ELR (cell line): ENCODE measurements around the gene SPEM3.
A peak's percentile ranks its signal among the peaks of the same experiment; 100 is the strongest.

Experiments used
- DNase-seq: peaks from one replicate; pipeline ENCODE4 v3.0.0-alpha.2; 2015; ENCODE audit warnings: low read depth

The SPEM3 gene

GRCh38 chr17:7421186-7421585 is 7.5 kb upstream of the SPEM3 start:
- DNase-seq: no peak

GRCh38 chr17:7423679-7424078 is 5.0 kb upstream of the SPEM3 start:
- DNase-seq: no peak

- no peak for DNase-seq
Observed at GRCh38 chr17:7425316-7425715, 3.3 kb upstream of the SPEM3 start, which contains the start of gene SPEM2. TSS of gene SPEM2 (plus strand) at chr17:7425616. CDS start at chr17:7425689, 73 bp downstream.

- no peak for DNase-seq
Observed at GRCh38 chr17:7425756-7426155, 2.9 kb upstream of the SPEM3 start.

- no peak for DNase-seq
Observed at GRCh38 chr17:7426203-7426863, 2.3 kb upstream of the SPEM3 start.

- no peak for DNase-seq
Observed at GRCh38 chr17:7426896-7427489, 1.7 kb upstream of the SPEM3 start.

GRCh38 chr17:7427549-7427948 is 1.1 kb upstream of the SPEM3 start:
- DNase-seq: no peak

GRCh38 chr17:7429722-7430121 is 1.1 kb downstream of the SPEM3 start:
- no peak for DNase-seq

GRCh38 chr17:7431231-7431630 is 2.6 kb downstream of the SPEM3 start:
- DNase-seq: no peak

GRCh38 chr17:7432296-7432695 is 3.6 kb downstream of the SPEM3 start:
- DNase-seq: no peak

- DNase-seq: peak; percentile 47
Observed at GRCh38 chr17:7435676-7436555, 7.3 kb downstream of the SPEM3 start.

- peak; percentile 85 for DNase-seq
Observed at GRCh38 chr17:7436556-7437368, 8.1 kb downstream of the SPEM3 start.

- no peak for DNase-seq
Observed at GRCh38 chr17:7437369-7437863, 8.8 kb downstream of the SPEM3 start.

GRCh38 chr17:7437950-7438614 is 9.4 kb downstream of the SPEM3 start:
- no peak for DNase-seq

GRCh38 chr17:7438656-7439460 is 10.2 kb downstream of the SPEM3 start:
- DNase-seq: no peak

- DNase-seq: no peak
Observed at GRCh38 chr17:7439462-7440112, 10.9 kb downstream of the SPEM3 start, which contains the start of gene FGF11. TSS of gene FGF11 (plus strand) at chr17:7439512. CDS start at chr17:7439621, 109 bp downstream.

- DNase-seq: peak; percentile 35
Observed at GRCh38 chr17:7440113-7440833, 11.6 kb downstream of the SPEM3 start.

- peak; percentile 35 for DNase-seq
Observed at GRCh38 chr17:7440834-7441195, 12.2 kb downstream of the SPEM3 start.

GRCh38 chr17:7441266-7441665 is 12.6 kb downstream of the SPEM3 start:
- DNase-seq: no peak
